Ectodermal cell (in vitro differentiated cells): ENCODE data around the gene CSMD2.
A peak's percentile ranks its signal among the peaks of the same experiment; 100 is the strongest.

ENCODE experiments used
- H3K27ac ChIP-seq: 2 replicates; pipeline ENCODE4 v1.7.0; 2013; ENCODE audit warnings: mild to moderate bottlenecking, low read depth, low read length; ENCODE audit not compliant: insufficient read depth, poor library complexity, severe bottlenecking
- H3K27me3 ChIP-seq: 2 replicates; pipeline ENCODE4 v1.7.0; 2013; ENCODE audit warnings: mild to moderate bottlenecking, low read length; ENCODE audit not compliant: insufficient read depth, control insufficient read depth, poor library complexity, severe bottlenecking
- H3K36me3 ChIP-seq: one replicate; pipeline ENCODE4 v1.7.0; 2013; ENCODE audit warnings: low read length; ENCODE audit not compliant: control insufficient read depth, insufficient read depth
- H3K4me1 ChIP-seq: one replicate; pipeline ENCODE4 v1.7.0; 2013; ENCODE audit warnings: low read length; ENCODE audit not compliant: control insufficient read depth, insufficient read depth
- H3K4me3 ChIP-seq: 2 replicates; pipeline ENCODE4 v1.7.0; 2013; ENCODE audit warnings: low read depth, low read length, control low read depth; ENCODE audit not compliant: insufficient read depth
- H3K9me3 ChIP-seq: 2 replicates; pipeline ENCODE4 v1.7.0; 2013; ENCODE audit warnings: mild to moderate bottlenecking, low read length, moderate library complexity; ENCODE audit not compliant: control insufficient read depth
- WGBS, 2 experiments: methylation state at CpG; one replicate each; pipeline ENCODE4 v1.1.7; 2013; ENCODE audit warnings: missing lambda C conversion rate in 2 of 2; 5-methylcytosine and 5-hydroxymethylcytosine counted together

The CSMD2 gene

DNA sequence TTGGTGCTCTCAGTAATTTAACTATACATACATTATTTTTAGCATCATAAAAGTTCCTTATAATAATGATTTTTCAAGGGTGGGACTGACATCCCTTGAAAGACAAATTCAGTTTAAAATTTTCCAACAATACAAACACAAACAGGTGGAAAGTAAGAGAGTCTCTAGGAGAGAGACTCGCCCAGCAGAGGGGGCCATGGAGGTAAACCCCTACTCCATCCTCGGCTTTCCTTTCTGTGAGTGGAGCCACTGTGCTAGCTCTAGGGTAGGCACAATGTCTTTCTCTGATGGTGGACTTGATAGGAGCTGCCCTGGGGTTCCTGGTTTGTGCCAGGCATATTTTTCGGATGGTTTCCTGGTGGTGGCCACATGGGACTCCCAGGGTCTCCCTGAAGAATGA lies 8.3 kb downstream of the CSMD2 start:
- H3K27ac ChIP-seq = no peak overlapping the region
- H3K36me3 ChIP-seq = no peaks in the 10 kb centered on the region
- no peak overlapping the region for H3K4me3 ChIP-seq
- 78 to 85% methylated on average over 3 of the region's 3 CpGs for WGBS, 2 experiments
- H3K27me3 ChIP-seq = no peaks in the 10 kb centered on the region
- peaks cover 2% of the 10 kb centered on the region for H3K4me1 ChIP-seq
- no peaks in the 10 kb centered on the region for H3K9me3 ChIP-seq

DNA sequence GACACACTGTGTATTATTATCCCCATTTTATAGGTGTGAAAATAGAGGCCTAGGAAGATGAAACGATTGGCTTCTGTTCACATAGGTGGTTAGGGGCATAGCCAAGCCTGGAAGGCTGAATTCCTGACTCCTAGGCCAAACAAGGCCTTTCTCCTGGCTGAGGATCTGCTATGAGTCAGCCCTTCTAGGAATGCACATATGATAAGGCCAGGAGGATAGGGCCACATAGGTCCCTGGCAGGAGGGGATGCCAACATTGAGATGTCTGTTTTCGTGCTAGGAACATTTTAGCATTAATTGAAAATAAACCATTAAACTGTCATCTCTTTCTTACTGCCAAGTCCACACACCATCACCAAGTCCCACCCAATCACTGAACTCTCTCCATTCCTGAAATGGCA lies 9.2 kb downstream of the CSMD2 start:
- no peaks in the 10 kb centered on the region for H3K27me3 ChIP-seq
- H3K27ac ChIP-seq = no peak overlapping the region
- WGBS, 2 experiments = 95 to 99% methylated on average over 1 to 2 of the region's 2 CpGs
- H3K4me3 ChIP-seq = no peak overlapping the region
- H3K36me3 ChIP-seq = no peaks in the 10 kb centered on the region
- H3K9me3 ChIP-seq = no peaks in the 10 kb centered on the region
- H3K4me1 ChIP-seq = peaks cover 2% of the 10 kb centered on the region

DNA sequence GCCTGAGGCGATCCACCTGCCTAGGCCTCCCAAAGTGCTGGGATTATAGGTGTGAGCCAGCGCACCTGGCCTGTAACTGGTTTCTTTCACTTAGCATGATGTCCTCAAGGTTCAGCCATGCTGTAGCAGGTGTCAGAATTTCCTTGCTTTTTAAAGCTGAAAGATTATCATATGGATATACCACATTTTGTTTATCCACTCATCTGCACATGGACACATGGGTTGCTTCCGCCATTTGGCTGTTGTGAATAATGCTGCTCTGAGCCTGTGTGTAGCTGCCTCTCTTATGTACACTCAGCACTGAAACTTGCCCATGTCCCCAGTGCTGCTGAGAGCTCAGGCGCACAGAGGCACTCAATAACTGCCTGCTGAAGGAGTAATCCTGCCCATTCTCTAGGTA lies 11.8 kb downstream of the CSMD2 start:
- Histone ChIP-seq H3K36me3 (no peaks in the 10 kb centered on the region), H3K4me3 (no peak overlapping the region), H3K4me1 (peaks cover 3% of the 10 kb centered on the region), H3K27ac (no peak overlapping the region), H3K27me3 (no peaks in the 10 kb centered on the region), H3K9me3 (no peaks in the 10 kb centered on the region)
- WGBS, 2 experiments = 90 to 95% methylated on average over 4 of the region's 4 CpGs

DNA sequence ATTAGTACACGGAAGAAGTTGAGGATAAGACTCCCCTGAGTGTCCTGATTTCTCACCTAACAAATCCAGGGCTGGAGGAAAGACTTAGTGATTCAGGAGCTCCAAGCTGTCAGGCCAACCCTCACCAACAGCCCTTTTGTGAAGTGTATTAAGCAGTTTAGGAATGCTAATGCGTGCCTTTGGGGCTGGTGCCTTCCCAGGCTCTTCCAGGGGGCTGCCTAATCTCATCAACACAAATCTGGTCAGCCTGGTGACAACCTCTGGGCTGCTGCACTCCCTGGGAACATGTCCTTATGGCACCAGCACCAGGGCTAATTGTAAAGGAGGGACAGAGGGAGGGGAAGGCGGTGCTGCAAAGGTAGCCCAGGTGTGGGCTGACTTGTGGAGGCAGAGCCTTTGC lies 15.5 kb downstream of the CSMD2 start:
- WGBS, 2 experiments = 8 to 18% methylated on average over 3 of the region's 3 CpGs
- Histone ChIP-seq H3K27ac (peak overlapping the region; percentile 56), H3K27me3 (no peaks in the 10 kb centered on the region), H3K36me3 (no peaks in the 10 kb centered on the region), H3K4me3 (no peak overlapping the region), H3K4me1 (peaks cover 3% of the 10 kb centered on the region), H3K9me3 (no peaks in the 10 kb centered on the region)

DNA sequence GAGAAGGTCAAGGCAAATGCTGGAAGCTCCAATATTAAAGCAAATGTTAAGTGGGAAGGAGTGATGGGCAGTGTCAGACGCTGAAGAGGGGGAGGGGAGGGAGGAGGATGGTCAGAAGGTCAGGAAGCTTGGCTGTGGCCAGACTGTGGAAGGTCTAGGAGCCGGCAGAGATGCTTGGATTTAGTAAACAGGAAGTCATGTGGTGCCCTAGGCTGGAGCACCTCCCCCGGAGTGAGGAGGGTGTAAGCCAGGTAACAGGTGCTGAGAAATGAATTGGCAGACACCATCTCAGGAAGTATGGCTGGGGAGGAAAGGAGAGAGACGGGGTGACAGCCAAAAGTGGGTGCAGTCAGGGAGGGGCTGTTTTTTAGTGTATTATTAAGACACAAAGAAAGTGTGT lies 17.7 kb downstream of the CSMD2 start:
- Histone ChIP-seq H3K27ac (no peak overlapping the region), H3K4me3 (no peak overlapping the region), H3K36me3 (no peaks in the 10 kb centered on the region), H3K9me3 (no peaks in the 10 kb centered on the region), H3K27me3 (no peaks in the 10 kb centered on the region), H3K4me1 (peaks cover 3% of the 10 kb centered on the region)
- 70% methylated on average over 4 of the region's 4 CpGs for WGBS, 2 experiments

DNA sequence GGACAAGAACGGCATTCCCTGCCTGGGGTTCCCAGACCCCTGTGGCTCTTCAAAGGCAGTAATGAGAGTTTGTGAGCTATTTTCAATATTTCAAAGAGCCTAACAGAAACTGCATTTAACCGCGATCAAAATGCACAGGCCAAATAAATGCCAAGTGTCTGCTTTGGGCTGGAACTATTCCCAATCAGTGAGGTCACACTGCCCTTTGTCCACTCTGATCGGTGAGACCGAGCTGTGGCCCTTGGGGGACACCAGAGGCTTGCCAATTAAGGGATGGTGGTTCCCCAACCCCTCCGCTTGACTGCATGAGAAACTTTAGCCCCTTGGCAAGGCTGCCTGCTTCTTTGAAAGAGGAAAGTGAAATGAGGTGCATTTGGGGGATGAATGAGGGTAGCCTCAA lies 20.3 kb downstream of the CSMD2 start:
- Histone ChIP-seq H3K4me3 (no peak overlapping the region), H3K36me3 (no peaks in the 10 kb centered on the region), H3K9me3 (no peaks in the 10 kb centered on the region), H3K4me1 (peaks cover 3% of the 10 kb centered on the region), H3K27ac (no peak overlapping the region), H3K27me3 (no peaks in the 10 kb centered on the region)
- WGBS, 2 experiments = 94 to 95% methylated on average over 6 of the region's 6 CpGs

DNA sequence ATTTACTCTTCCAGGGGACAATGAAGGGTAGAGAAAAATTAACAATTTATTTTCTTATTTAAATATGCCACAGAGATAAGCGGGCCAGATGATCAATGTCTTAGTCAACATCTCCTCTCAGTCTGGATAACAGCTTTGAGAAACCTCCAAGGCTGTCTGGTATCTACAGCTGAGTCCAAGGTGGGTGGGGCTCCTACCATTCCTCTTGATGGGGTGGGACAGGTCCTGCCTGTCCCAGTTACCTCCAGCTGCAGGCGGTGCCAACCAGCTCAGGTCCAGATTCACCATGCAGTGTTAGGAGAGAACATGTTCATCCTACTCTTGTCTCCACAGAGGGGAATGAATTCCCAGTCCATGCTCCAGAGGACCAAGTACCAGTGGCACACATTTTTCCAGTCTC lies 21.1 kb downstream of the CSMD2 start:
- Histone ChIP-seq H3K36me3 (no peaks in the 10 kb centered on the region), H3K27me3 (no peaks in the 10 kb centered on the region), H3K27ac (no peak overlapping the region), H3K9me3 (no peaks in the 10 kb centered on the region), H3K4me1 (peaks cover under 1% of the 10 kb centered on the region), H3K4me3 (no peak overlapping the region)
- WGBS, 2 experiments = 83 to 97% methylated on average over 2 of the region's 2 CpGs

DNA sequence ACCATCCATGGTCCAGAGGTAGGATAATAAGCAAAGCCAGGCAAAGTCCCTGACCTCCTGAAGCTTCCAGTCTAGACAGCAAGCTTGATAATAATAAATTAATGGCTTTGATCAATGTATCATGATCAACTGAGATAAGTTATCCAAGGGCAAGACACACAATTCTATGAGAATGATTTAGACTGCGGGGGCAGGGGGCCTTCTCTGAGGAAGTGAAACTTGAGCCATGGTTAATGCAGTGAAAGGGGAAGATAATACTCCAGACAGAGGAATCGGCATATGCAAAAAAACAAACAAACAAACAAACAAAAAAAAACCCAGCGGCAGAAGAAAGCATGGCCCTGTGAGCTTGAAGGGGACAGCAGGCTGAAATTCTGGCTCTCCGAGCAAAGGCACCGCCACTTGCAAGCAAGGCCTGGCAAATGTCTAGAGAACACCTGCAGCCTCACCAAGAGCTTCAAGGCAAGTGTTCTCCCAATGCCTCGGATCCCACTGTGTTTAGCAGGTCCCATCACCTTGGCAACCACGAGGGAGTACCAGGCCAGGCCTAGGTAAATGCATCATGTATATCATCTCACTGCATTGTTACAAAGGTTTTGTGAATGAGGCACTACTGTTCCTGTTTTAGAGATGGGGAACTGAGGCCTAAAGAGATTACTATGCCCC lies 24.9 kb downstream of the CSMD2 start:
- Histone ChIP-seq H3K9me3 (no peaks in the 10 kb centered on the region), H3K27me3 (no peaks in the 10 kb centered on the region), H3K36me3 (no peaks in the 10 kb centered on the region), H3K4me1 (no peaks in the 10 kb centered on the region), H3K27ac (no peak overlapping the region), H3K4me3 (no peak overlapping the region)
- 65 to 71% methylated on average over 6 to 7 of the region's 7 CpGs for WGBS, 2 experiments

DNA sequence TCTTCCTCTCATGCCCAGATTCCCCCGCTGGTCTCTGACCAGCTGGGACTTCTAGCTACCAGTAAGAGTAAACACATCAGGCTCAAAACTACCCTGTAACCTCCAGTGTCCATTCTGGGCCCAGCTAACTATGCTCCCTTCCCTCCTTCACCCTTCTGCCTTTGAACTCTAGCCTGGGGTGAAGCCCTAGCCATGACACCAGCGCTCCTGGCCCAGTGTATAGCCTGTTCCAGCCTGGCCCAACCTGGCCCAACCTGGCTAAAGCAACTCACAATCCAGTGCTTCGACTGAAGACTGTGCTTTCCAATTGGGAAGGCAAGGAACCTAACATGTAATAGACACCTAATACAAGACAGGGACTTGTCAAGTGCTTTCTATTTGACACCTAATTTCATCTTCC lies 27.6 kb downstream of the CSMD2 start:
- Histone ChIP-seq H3K9me3 (no peaks in the 10 kb centered on the region), H3K4me1 (no peaks in the 10 kb centered on the region), H3K27me3 (no peaks in the 10 kb centered on the region), H3K36me3 (no peaks in the 10 kb centered on the region), H3K27ac (no peak overlapping the region), H3K4me3 (no peak overlapping the region)
- 94 to 96% methylated on average over 3 of the region's 3 CpGs for WGBS, 2 experiments

DNA sequence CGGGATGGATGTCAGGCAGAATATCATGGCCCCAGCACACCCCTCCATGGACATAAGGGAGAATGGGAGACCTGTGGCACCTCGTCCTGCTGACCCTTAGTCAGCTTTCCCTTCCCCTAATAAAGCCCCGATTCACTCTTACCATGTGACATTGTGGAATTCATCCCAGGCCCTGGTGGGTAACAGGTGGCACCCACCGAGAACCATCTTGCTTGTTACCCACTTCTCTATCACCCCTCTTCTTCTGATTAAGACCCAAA lies 32.9 kb downstream of the CSMD2 start:
- Histone ChIP-seq H3K27me3 (no peaks in the 10 kb centered on the region), H3K9me3 (no peaks in the 10 kb centered on the region), H3K27ac (no peak overlapping the region), H3K36me3 (no peaks in the 10 kb centered on the region), H3K4me1 (no peaks in the 10 kb centered on the region), H3K4me3 (no peak overlapping the region)
- 89 to 93% methylated on average over 4 of the region's 4 CpGs for WGBS, 2 experiments
